HL-60 (cell line): ENCODE measurements around the gene CTNNA1.
"Not testable (repeated sequence)": the region's sequence is repeated elsewhere in the genome, so short reads cannot be mapped to it uniquely, and the experiment has no call there.

ENCODE experiments used
- GABPA ChIP-seq: IDR thresholded peaks from 2 replicates; pipeline ENCODE4 v1.6.1; 2012; ENCODE audit warnings: low read depth
- POLR2AphosphoS5 ChIP-seq: IDR thresholded peaks from 2 replicates; pipeline ENCODE4 v1.6.1; 2012; ENCODE audit warnings: low read depth
- SPI1 ChIP-seq: IDR thresholded peaks from 2 replicates; pipeline ENCODE4 v1.6.1; 2012; ENCODE audit warnings: low read depth, mild to moderate bottlenecking, borderline replicate concordance
- TF ChIP-seq, protein P1 (sequence below): IDR thresholded peaks from one replicate; pipeline ENCODE4 v1.5.1; 2011; ENCODE audit warnings: low read length, control low read depth, inconsistent platforms; ENCODE audit not compliant: insufficient read depth

DNA sequence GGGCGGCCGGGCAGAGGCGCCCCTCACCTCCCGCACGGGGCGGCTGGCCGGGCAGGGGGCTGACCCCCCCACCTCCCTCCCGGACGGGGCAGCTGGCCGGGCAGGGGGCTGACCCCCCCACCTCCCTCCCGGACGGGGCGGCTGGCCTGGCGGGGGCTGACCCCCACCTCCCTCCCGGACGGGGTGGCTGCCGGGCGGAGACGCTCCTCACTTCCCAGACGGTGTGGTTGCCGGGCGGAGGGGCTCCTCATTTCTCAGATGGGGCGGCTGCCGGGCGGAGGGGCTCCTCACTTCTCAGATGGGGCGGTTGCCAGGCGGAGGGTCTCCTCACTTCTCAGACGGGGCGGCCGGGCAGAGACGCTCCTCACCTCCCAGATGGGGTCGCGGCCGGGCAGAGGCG lies 57.6 kb downstream of the CTNNA1 start:
- TF ChIP-seq, protein P1, sequence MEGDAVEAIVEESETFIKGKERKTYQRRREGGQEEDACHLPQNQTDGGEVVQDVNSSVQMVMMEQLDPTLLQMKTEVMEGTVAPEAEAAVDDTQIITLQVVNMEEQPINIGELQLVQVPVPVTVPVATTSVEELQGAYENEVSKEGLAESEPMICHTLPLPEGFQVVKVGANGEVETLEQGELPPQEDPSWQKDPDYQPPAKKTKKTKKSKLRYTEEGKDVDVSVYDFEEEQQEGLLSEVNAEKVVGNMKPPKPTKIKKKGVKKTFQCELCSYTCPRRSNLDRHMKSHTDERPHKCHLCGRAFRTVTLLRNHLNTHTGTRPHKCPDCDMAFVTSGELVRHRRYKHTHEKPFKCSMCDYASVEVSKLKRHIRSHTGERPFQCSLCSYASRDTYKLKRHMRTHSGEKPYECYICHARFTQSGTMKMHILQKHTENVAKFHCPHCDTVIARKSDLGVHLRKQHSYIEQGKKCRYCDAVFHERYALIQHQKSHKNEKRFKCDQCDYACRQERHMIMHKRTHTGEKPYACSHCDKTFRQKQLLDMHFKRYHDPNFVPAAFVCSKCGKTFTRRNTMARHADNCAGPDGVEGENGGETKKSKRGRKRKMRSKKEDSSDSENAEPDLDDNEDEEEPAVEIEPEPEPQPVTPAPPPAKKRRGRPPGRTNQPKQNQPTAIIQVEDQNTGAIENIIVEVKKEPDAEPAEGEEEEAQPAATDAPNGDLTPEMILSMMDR = not testable (repeated sequence)
- not testable (repeated sequence) for TF ChIP-seq POLR2AphosphoS5, SPI1, GABPA
